Posterior cingulate gyrus (tissue), 11 donors: Measurements from ENCODE around the gene OR52N4.
"Not testable (repeated sequence)": the region's sequence is repeated elsewhere in the genome, so short reads cannot be mapped to it uniquely, and the experiment has no call there.

Experiments
- DNase-seq, 10 donors: peaks; one replicate each; pipeline versions ENCODE4 v3.0.0 to v3.0.0-alpha.2; 2020 to 2021; ENCODE audit warnings: mixed read lengths in 3 of 10
- intact Hi-C: fragments of 100-400 bp; cut with DNase I; formaldehyde crosslinking; loops from one replicate; pipeline ENCODE4 v1.15.1; 2023

Gene OR52N4

GRCh38 chr11:5753943-5754342, at the start of gene OR52N4:
Gene OR52N4 (plus strand): TSS chr11:5754243. CDS start chr11:5754741, 498 bp downstream.
- no peak for DNase-seq
- intact Hi-C loops: no loop called here

GRCh38 chr11:5705688-5706087, 48.4 kb upstream of the OR52N4 start:
- intact Hi-C loops: no loop called here
- DNase-seq: no peak

GRCh38 chr11:5712507-5712906, 41.5 kb upstream of the OR52N4 start:
- intact Hi-C loops: no loop called here
- DNase-seq: no peak

- no peak for DNase-seq
- intact Hi-C loops: no loop called here
Measured at GRCh38 chr11:5713695-5714094, 40.3 kb upstream of the OR52N4 start.

- intact Hi-C loops, DNase-seq: not testable (repeated sequence)
Measured at GRCh38 chr11:5716518-5716917, 37.5 kb upstream of the OR52N4 start.

GRCh38 chr11:5719703-5720495, 34.1 kb upstream of the OR52N4 start:
- no peak for DNase-seq
- intact Hi-C loops: no loop called here

GRCh38 chr11:5722622-5723021, 31.4 kb upstream of the OR52N4 start:
- intact Hi-C loops: no loop called here
- no peak for DNase-seq

- intact Hi-C loops: no loop called here
Measured at GRCh38 chr11:5726351-5726750, 27.7 kb upstream of the OR52N4 start.

GRCh38 chr11:5727691-5728090, 26.4 kb upstream of the OR52N4 start:
- intact Hi-C loops: no loop called here
- DNase-seq: no peak

More at GRCh38 chr11:5726351-5726750, 27.7 kb upstream of the OR52N4 start:
- no peak for DNase-seq

- intact Hi-C loops: no loop called here
- DNase-seq: no peak
Measured at GRCh38 chr11:5736396-5736795, 17.6 kb upstream of the OR52N4 start, which contains the start of gene OR56B1. Gene OR56B1 (plus strand): TSS chr11:5736448. CDS start chr11:5736517, 69 bp downstream.

- no peak for DNase-seq
- intact Hi-C loops: no loop called here
Measured at GRCh38 chr11:5737091-5737490, 17.0 kb upstream of the OR52N4 start.

GRCh38 chr11:5737670-5738392, 16.2 kb upstream of the OR52N4 start:
- intact Hi-C loops: no loop called here
- no peak for DNase-seq

- intact Hi-C loops: no loop called here
- no peak for DNase-seq
Measured at GRCh38 chr11:5738431-5738830, 15.6 kb upstream of the OR52N4 start.

- intact Hi-C loops: no loop called here
Measured at GRCh38 chr11:5746614-5747013, 7.4 kb upstream of the OR52N4 start.

GRCh38 chr11:5749836-5750235, 4.2 kb upstream of the OR52N4 start:
- intact Hi-C loops: no loop called here
- no peak for DNase-seq

More at GRCh38 chr11:5746614-5747013, 7.4 kb upstream of the OR52N4 start:
- no peak for DNase-seq

GRCh38 chr11:5767056-5767455, 13.0 kb downstream of the OR52N4 start:
- intact Hi-C loops: no loop called here
- no peak for DNase-seq

GRCh38 chr11:5783255-5783654, 29.2 kb downstream of the OR52N4 start, which contains the start of gene OR52N5:
Gene OR52N5 (minus strand): TSS chr11:5783355. CDS start chr11:5778634, 4,721 bp downstream.
- intact Hi-C loops: no loop called here
- DNase-seq: no peak

- intact Hi-C loops: no loop called here
- no peak for DNase-seq
Measured at GRCh38 chr11:5791165-5791564, 37.1 kb downstream of the OR52N4 start, which contains the start of gene OR52N1. Gene OR52N1 (minus strand): TSS chr11:5791265. CDS start chr11:5788816, 2,449 bp downstream.

GRCh38 chr11:5796541-5796940, 42.5 kb downstream of the OR52N4 start:
- intact Hi-C loops: no loop called here
- DNase-seq: no peak

- DNase-seq: peak in 1 of 10 donors; percentile 61
- intact Hi-C loops: loop anchor here (10.0 kb wide), 1 partner anchor 1169 kb away; the partner anchor contains the start of gene OR51D1
Measured at GRCh38 chr11:5803982-5804381, 49.9 kb downstream of the OR52N4 start.
